HG03575 (cell line): ENCODE data around the gene NSFL1C.

Experiments
- ATAC-seq: cut with Tn5 transposase; IDR thresholded peaks from one replicate; pipeline ENCODE4 v1.9.1; 2021; ENCODE audit not compliant: unreplicated experiment, insufficient number of reproducible peaks, low FRiP score; ENCODE audit errors: extremely low read depth

NSFL1C gene

DNA sequence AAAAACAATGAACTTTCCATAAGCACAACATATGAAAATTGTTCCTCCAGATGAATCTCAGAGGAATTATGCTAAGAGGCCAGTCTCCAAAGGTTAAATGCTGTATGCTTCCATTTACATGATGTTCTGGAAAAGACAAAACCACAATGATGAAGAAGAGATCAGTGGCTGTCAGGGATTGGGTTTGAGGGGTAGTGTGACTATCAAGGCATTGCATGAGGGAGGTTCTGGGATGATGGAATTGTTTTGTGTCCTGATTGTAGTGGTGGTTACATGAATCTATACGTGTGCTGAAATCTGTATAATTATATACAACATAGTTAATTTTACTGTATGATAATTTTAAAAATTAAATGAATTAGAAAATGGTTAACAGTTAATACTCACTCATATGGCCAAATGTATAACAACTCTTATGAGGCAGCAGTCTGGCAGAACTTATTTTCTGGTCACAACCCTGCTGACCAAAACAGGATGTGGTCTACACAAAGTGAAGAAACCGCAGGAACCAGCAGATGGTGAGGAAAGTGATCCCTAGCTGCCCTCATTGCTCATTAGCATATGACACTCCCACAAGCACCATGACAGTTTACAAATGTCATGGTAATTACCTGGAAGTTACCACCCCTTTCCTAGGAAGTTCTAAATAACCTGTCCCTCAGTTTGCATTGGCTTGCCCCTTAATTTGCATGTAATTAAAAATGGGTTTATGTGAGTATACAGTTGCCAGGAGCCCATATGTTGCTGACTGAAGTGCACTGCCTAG, 31.9 kb downstream of the NSFL1C start:
- no peak for ATAC-seq

GRCh38 chr20:1431158-1431557, 35.5 kb downstream of the NSFL1C start:
- no peak for ATAC-seq

- no peak for ATAC-seq
Observed at GRCh38 chr20:1430004-1430451, 36.6 kb downstream of the NSFL1C start.

DNA sequence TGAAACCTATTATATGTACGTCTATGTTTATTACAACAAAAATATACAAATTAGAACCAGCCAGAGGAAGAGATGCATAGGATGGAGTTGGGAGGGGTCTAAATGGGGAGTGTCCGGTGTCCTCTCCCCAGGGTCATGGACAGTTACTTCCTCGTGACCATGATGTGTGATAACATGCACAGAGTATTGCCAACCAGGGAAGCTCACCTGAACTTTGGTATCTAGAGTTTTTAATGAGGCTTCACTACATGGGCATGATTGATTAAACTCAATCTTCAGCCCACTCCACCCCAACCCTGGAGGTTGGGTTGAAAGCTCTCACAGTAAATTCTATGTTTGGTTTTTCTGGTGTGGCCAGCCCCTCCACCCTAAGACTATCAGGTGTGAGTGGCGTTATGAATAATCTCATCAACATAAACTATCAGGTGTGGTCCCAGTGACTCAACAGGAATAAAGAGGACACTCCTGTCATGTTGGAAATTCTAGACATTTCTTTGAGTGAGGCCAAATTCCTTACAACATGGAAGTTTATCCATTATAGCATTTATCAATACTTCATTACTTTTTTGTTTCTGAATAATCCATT, 37.4 kb downstream of the NSFL1C start:
- no peak for ATAC-seq

- no peak for ATAC-seq
Observed at GRCh38 chr20:1427457-1428054, 39.1 kb downstream of the NSFL1C start.

GRCh38 chr20:1426231-1426849, 40.3 kb downstream of the NSFL1C start:
- ATAC-seq = no peak

GRCh38 chr20:1424336-1424735, 42.3 kb downstream of the NSFL1C start:
- ATAC-seq = no peak

DNA sequence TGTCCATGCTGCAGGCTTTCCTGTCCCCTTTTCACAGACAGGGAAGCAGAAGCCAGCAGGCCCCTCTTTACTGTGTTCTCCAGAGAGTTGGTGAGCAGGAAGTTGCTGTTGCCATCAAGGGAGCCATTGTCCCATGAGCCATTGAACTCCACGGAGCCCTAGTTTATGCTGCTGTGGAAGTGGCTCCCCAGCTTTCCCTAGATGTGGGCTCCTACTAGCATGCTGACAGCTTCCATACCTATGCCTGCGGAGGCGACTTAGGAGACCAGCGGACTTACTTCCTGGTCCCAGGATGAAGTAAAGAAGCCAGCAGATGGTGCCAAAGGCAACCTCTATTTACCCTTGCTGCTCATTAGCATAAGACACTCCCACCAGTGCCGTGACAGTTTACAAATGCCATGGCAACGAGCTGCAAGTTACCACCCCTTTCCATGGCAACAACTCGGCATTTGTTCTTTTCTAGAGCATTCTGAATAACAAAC, 43.0 kb downstream of the NSFL1C start:
- ATAC-seq = no peak

DNA sequence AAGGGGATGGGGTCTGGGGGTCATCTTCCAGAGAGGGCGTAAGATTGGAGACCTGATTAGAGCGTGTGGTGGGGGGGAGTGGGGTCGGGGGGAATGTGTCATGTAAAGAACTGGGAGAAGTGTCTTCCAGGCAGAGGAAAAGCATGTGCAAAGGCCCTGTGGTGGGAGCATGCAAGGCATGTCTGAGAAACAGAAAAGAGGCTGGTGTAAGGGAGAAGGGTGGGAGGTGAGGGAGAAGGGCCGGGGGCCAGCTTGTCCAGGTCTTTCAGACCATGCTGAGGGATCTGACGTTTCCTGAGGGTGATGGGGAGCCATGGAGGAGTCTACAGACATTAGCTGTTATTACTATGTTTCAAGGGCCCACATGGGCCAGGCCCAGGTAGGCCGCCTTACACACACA, 43.4 kb downstream of the NSFL1C start:
- no peak for ATAC-seq

DNA sequence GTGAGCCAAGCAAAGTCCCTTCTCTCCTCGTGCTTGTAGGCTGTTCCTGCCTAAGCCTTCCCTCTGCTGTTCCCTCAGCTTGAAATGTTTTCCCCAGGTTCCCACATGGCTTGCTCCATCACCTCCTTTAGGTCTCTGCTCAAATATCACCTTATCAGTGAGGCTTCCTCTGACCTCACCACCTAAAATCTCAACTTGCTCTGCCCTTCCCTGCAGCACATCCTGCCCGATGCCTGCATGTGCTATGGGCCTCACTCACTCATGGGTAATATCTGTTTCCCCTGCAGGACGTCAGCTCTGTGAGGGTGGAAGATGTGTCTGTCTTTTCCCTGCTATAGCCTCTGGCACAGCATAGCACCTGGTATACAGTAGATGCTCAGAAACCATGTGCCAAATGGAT, 43.9 kb downstream of the NSFL1C start:
- no peak for ATAC-seq

DNA sequence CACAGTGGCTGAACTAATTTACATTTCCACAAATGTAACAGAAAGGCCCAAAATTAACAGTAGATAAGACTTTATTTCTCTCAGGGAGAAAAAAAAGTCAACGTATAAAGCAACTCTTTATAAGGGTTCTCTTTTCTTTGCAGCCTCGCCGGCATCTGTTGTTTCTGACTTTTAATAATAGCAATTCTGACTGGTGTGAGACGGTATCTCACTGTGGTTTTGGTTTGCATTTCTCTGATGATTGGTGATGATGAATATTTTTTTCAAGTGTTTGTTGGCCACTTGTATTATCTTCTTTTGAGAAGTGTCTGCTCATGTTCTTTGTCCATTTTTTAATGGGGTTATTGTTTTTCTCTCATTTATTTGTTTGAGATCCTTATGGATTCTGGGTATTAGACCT, 46.6 kb downstream of the NSFL1C start:
- ATAC-seq = no peak

GRCh38 chr20:1418350-1418749, 48.3 kb downstream of the NSFL1C start:
- ATAC-seq = no peak

GRCh38 chr20:1417790-1418189, 48.9 kb downstream of the NSFL1C start:
- no peak for ATAC-seq

DNA sequence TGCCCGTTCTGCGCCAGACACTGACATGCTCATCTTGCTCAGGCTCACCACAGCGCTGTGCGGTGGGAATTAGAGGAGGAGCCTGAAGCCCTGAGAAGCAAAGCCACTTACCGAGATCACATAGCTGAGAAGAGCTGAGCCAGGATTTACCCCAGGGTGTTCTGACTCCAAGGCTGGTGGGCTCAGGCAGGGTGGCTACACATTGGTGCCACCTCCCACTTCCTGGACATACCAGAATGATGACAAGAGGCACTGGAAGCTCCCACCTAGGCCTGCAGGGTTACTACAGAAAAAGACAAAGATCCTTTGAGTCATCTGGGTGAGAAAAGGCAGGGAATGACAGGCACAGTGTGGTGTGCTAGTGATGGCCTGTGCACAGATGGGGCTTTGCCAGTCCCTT, 49.4 kb downstream of the NSFL1C start:
- no peak for ATAC-seq

- no peak for ATAC-seq
Observed at GRCh38 chr20:1415667-1416468, 50.8 kb downstream of the NSFL1C start.

DNA sequence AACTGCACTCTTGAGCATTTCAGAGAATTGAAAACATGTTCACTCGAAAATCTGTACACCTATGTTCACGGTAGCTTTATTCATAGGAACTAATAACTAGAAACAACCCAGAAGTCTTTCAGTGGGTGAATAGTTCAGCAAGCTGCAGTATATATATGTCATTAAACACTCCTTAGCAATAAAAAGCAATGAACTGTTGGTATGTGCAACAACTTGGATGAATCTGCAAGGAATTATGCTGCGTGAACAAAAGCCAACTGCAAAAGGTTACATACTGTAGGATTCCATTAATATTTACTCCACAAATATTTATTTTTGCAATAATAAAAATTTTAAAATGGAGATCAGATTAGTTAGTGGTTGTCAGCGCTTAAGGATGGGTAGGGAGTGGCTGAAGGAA, 51.7 kb downstream of the NSFL1C start:
- ATAC-seq = no peak

DNA sequence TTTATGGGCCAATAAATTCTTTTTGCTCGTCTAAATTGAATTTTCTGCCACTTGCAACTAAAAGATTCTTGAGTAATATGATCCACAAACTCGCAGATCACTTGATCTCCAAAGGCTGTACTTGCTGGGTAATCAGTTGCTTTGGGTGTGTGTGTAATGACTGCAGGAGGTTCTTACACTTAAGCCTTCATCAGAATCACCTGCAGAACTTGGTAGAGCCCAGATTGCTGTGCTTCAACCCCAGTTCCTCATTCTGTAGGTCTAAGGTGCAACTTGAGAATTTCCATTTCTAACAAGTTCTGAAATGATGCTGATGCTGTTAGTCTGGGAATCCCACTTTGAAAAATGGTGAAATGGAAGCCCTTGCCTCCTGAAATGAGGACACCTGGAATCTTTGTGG, 60.8 kb downstream of the NSFL1C start:
- no peak for ATAC-seq

DNA sequence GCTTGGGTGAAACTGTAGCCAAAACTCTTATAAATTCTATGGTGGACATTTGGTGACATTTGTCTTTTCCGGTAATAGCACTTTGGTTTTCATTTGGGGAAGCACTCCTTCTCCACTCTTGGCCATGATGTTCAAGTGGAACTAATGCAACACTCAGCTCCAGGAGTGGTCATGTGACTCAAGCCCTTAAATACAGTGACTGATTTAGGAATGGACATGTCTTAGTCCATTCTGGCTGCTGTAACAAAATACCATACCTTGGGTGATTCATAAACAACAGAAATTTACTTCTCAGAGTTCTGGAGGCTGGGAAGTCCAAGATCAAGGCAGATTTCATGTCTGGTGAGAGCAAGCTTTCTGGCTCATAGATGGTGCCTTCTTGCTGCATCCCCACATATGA, 63.0 kb downstream of the NSFL1C start:
- ATAC-seq = no peak

GRCh38 chr20:1402149-1402548, 64.5 kb downstream of the NSFL1C start:
- ATAC-seq = no peak
